Activated T-helper 1 cell treated with anti-CD3 and anti-CD28 coated beads, Interleukin-12 subunit alpha, Interleukin-12 subunit beta, Interleukin-2, Interleukin-4 antibody, amounts not matched to agents 30 ng/mL and 10 ng/mL and 1 ng/mL, durations not matched to agents 14 hours and 24 hours and 36 hours (primary cell): ENCODE results near the gene AZGP1. TPM values are rescaled to one million over a fixed set of nuclear protein-coding genes. Genes with fewer than 3 reads are reported as not detected.
"Not testable (repeated sequence)": the region's sequence is repeated elsewhere in the genome, so short reads cannot be mapped to it uniquely, and the experiment has no call there.

Experiments used
- DNase-seq: peaks from one replicate; pipeline ENCODE4 v3.0.0; 2021; ENCODE audit warnings: low spot score
- H3K27ac Mint-ChIP-seq: one replicate; pipeline ENCODE4 v1.8.0; 2021; ENCODE audit warnings: mild to moderate bottlenecking, mixed read lengths
- H3K27me3 Mint-ChIP-seq: one replicate; pipeline ENCODE4 v1.8.0; 2022; ENCODE audit warnings: mild to moderate bottlenecking, moderate library complexity, mixed read lengths; ENCODE audit not compliant: insufficient read depth
- H3K36me3 Mint-ChIP-seq: one replicate; pipeline ENCODE4 v1.8.0; 2021; ENCODE audit warnings: low read depth, mixed read lengths
- H3K4me1 Mint-ChIP-seq: one replicate; pipeline ENCODE4 v1.8.0; 2021; ENCODE audit warnings: low read depth, mixed read lengths
- H3K4me3 Mint-ChIP-seq: one replicate; pipeline ENCODE4 v1.8.0; 2021; ENCODE audit warnings: mild to moderate bottlenecking, moderate library complexity, mixed read lengths
- H3K9me3 Mint-ChIP-seq: one replicate; pipeline ENCODE4 v1.8.0; 2021; ENCODE audit warnings: mixed read lengths
- intact Hi-C: fragments of 100-400 bp; cut with micrococcal nuclease; formaldehyde crosslinking; loops from one replicate; pipeline ENCODE4 v1.15.1; 2024
- total RNA-seq: library from RNA; stranded (reverse); gene quantifications from 2 replicates; pipeline ENCODE4 v1.2.3, GENCODE V29; 2022

AZGP1 gene
- total RNA-seq, 1 donor from 2014 or later = not detected

DNA sequence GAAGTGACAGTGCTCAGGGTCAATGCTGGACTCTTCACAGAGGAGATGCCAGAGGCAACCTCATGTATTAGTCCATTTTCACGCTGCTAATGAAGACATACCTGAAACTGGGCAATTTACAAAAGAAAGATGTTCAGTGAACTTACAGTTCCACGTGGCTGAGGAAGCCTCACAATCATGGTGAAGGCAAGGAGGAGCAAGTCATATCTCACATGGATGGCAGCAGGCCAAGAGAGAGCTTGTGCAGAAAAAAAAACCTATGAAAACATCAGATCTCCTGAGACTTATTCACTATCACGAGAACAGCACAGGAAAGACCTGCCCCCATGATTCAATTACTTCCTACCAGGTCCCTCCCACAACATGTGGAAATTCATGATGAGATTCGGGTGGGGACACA is 40.8 kb downstream of the AZGP1 start:
- DNase-seq, H3K27ac Mint-ChIP-seq, H3K4me3 Mint-ChIP-seq, H3K36me3 Mint-ChIP-seq, intact Hi-C loops: not testable (repeated sequence)
- Mint-ChIP-seq H3K4me1 (peaks cover 15% of the 10 kb centered on the region), H3K9me3 (peaks cover 15% of the 10 kb centered on the region), H3K27me3 (peaks cover 20% of the 10 kb centered on the region)

DNA sequence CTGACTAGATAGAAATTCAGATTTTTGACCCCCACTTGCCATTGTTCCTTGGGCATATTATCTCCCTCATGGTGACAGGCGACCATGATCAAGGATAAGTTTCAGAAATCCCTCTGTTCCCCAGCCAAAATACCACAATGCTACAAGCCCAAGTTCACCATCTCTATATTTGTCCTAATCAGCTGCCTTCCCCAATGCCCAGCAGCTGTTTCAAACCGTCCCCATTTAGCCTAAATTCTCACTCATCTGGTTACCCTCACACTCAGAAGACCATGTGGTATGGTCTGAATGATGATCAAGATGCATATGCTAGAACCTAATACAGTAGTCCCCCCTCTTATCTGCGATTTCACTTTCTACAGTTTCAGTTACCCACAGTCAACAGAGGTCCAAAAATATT is 45.5 kb downstream of the AZGP1 start:
- DNase-seq = no peak
- Mint-ChIP-seq H3K27me3 (peaks cover 20% of the 10 kb centered on the region), H3K9me3 (no peaks in the 10 kb centered on the region), H3K4me1 (peaks cover 31% of the 10 kb centered on the region), H3K36me3 (no peaks in the 10 kb centered on the region), H3K27ac (no peak overlapping the region), H3K4me3 (no peak overlapping the region)
- intact Hi-C loops = no loop called here

GRCh38 chr7:99929730-99930053 is 46.1 kb downstream of the AZGP1 start:
- Mint-ChIP-seq H3K4me3 (peak overlapping the region; percentile 62), H3K27me3 (peaks cover 23% of the 10 kb centered on the region), H3K27ac (peak overlapping the region; percentile 46), H3K9me3 (no peaks in the 10 kb centered on the region), H3K4me1 (peaks cover 24% of the 10 kb centered on the region), H3K36me3 (no peaks in the 10 kb centered on the region)
- intact Hi-C loops = loop anchor here (1.0 kb wide), 1 partner anchor 10 kb away; the partner anchor contains the start of gene TRIM4
- DNase-seq = no peak

DNA sequence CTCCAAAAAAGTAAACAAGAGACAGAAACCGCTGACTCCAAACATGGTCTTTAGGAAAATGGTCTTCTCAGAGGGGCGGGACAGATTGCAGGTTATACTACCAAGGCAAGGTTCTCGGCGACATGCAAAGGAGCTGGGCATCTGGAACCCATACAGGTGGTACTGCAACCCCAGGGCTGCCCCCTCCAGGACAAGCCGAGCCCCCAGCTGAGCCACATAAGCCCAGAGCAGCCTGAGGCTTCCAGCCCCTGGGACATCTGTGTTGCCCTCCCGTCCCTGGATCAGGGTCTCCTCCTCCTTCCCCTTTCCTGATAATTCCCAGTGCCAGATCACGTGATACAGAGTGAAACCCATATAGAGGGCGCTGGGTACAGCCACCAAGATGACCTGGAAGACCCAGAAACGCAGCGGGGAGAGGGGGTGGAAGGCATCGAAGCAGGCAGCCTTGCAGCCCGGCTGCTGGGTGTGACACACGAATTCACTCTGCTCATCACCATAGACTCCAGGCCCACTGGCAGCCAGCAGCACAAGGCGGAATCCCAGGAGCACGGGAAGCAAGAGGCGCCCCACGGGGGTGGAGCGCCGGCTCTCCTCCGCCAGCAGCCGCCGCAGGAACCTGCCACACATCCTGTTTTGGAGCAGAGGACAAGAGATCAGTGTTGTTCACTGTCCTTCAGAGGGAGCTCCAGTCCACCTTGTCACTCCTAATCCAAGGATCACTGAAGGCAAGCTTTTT is 46.7 kb downstream of the AZGP1 start, which contains the start of gene GJC3:
TSS of gene GJC3 (minus strand) at position 627 of the 736 bp plus-strand sequence. CDS start at position 627, 0 bp downstream.
- peak within 1 kb of the TSS; percentile 62 for H3K4me3 Mint-ChIP-seq
- intact Hi-C loops = loop anchor here (1.0 kb wide), 1 partner anchor 10 kb away; the partner anchor contains the start of gene TRIM4
- H3K4me1 Mint-ChIP-seq = peaks cover 24% of the 10 kb centered on the region
- H3K27me3 Mint-ChIP-seq = peaks cover 23% of the 10 kb centered on the region
- H3K27ac Mint-ChIP-seq = peak within 1 kb of the TSS; percentile 46
- H3K36me3 Mint-ChIP-seq = no peaks in the 10 kb centered on the region
- DNase-seq = peak; percentile 36
- no peaks in the 10 kb centered on the region for H3K9me3 Mint-ChIP-seq

DNA sequence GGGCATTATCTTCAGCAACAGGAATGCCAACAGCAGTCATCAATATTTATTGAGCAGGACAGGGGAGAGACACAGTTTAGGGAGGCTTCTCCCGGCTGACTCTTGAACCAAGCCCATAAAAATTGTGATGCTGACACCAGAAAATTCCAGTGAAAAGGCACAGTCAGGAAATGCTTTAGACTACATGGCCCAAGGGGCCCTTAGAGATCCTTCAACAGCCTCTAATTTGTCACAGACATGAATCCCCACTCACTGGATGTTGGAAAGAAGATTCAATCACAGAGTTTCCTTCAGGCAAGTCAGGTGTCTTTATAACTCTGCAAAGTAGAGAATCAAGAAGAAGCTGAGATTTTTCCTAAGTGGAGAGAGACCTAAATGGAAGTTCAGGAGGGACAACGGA is 47.6 kb downstream of the AZGP1 start:
- intact Hi-C loops = no loop called here
- H3K9me3 Mint-ChIP-seq = no peaks in the 10 kb centered on the region

GRCh38 chr7:99927536-99927935 is 48.3 kb downstream of the AZGP1 start:
- Mint-ChIP-seq H3K27ac (no peak overlapping the region), H3K27me3 (peaks cover 21% of the 10 kb centered on the region)
- intact Hi-C loops = no loop called here

More for the DNA sequence above, 47.6 kb downstream of the AZGP1 start:
- H3K27ac Mint-ChIP-seq = no peak overlapping the region
- H3K4me1 Mint-ChIP-seq = peaks cover 24% of the 10 kb centered on the region
- no peak for DNase-seq
- H3K27me3 Mint-ChIP-seq = peaks cover 22% of the 10 kb centered on the region
- H3K4me3 Mint-ChIP-seq = no peak overlapping the region
- no peaks in the 10 kb centered on the region for H3K36me3 Mint-ChIP-seq

GRCh38 chr7:99926321-99926720 is 49.5 kb downstream of the AZGP1 start:
- H3K27ac Mint-ChIP-seq = no peak overlapping the region
- peaks cover 5% of the 10 kb centered on the region for H3K36me3 Mint-ChIP-seq
- intact Hi-C loops = no loop called here
- peaks cover 20% of the 10 kb centered on the region for H3K27me3 Mint-ChIP-seq
- H3K4me3 Mint-ChIP-seq = no peak overlapping the region
- no peak for DNase-seq
- H3K9me3 Mint-ChIP-seq = no peaks in the 10 kb centered on the region
- peaks cover 24% of the 10 kb centered on the region for H3K4me1 Mint-ChIP-seq

More at GRCh38 chr7:99927536-99927935, 48.3 kb downstream of the AZGP1 start:
- Mint-ChIP-seq H3K4me3 (no peak overlapping the region), H3K36me3 (no peaks in the 10 kb centered on the region), H3K9me3 (no peaks in the 10 kb centered on the region), H3K4me1 (peaks cover 24% of the 10 kb centered on the region)
- DNase-seq = no peak

GRCh38 chr7:99923200-99923599 is 52.6 kb downstream of the AZGP1 start:
- no peak overlapping the region for H3K27ac Mint-ChIP-seq
- H3K27me3 Mint-ChIP-seq = peaks cover 20% of the 10 kb centered on the region
- no peak for DNase-seq
- no peak overlapping the region for H3K4me3 Mint-ChIP-seq
- H3K9me3 Mint-ChIP-seq = no peaks in the 10 kb centered on the region
- intact Hi-C loops = no loop called here
- H3K36me3 Mint-ChIP-seq = peaks cover 8% of the 10 kb centered on the region
- H3K4me1 Mint-ChIP-seq = peaks cover 19% of the 10 kb centered on the region

DNA sequence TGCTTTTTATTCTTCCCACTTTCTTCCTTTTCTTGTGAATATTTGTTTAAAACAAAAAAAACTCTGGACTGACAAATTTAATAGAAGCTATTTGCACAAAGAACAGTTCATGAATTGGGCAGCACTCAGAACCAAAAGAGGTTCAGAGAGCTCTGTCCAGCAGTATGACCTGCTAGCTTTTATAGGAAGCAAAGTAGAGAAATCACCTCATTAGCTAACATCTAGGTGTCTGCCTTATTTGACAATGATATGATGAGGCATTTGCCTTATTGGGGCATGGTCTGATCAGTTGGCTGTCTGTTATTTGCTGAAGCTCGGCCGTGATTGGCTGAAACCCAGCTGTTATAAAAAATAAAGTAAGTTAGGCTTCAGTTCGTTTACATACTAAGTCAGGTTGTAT is 55.7 kb downstream of the AZGP1 start:
- Mint-ChIP-seq H3K27ac (peak overlapping the region; percentile 96), H3K9me3 (no peaks in the 10 kb centered on the region), H3K36me3 (peaks cover 22% of the 10 kb centered on the region), H3K27me3 (peaks cover under 1% of the 10 kb centered on the region), H3K4me3 (peak overlapping the region; percentile 94), H3K4me1 (peaks cover 40% of the 10 kb centered on the region)
- DNase-seq = no peak
- intact Hi-C loops = no loop called here

- peaks cover 22% of the 10 kb centered on the region for H3K36me3 Mint-ChIP-seq
- peak overlapping the region; percentile 96 for H3K27ac Mint-ChIP-seq
- intact Hi-C loops = loop anchor here (1.0 to 2.0 kb wide), 12 partner anchors 10 to 453 kb away; partner anchors contain the start of genes ATP5MF, CNPY4, COPS6 and GJC3
- DNase-seq = no peak
- H3K4me1 Mint-ChIP-seq = peaks cover 40% of the 10 kb centered on the region
- H3K9me3 Mint-ChIP-seq = no peaks in the 10 kb centered on the region
- H3K4me3 Mint-ChIP-seq = peak overlapping the region; percentile 94
- H3K27me3 Mint-ChIP-seq = no peaks in the 10 kb centered on the region
These were observed 56.1 kb downstream of the AZGP1 start for GRCh38 chr7:99919814-99920112.

GRCh38 chr7:99918959-99919813 is 56.6 kb downstream of the AZGP1 start, which contains the start of gene TRIM4:
TRIM4 (minus strand) TSS chr7:99919530; CDS start chr7:99919401, 129 bp downstream.
- Mint-ChIP-seq H3K27ac (peak within 1 kb of the TSS; percentile 96), H3K9me3 (no peaks in the 10 kb centered on the region), H3K27me3 (no peaks in the 10 kb centered on the region), H3K36me3 (peaks cover 22% of the 10 kb centered on the region), H3K4me1 (peaks cover 44% of the 10 kb centered on the region), H3K4me3 (peak within 1 kb of the TSS; percentile 94)
- peak; percentile 92 for DNase-seq
- intact Hi-C loops = loop anchor here (1.0 to 2.0 kb wide), 13 partner anchors 10 to 480 kb away; partner anchors contain the start of genes ATP5MF, CNPY4, COPS6 and GJC3
